GM18520 (cell line): ENCODE data around the gene TNKS1BP1.

Source experiments
- ATAC-seq: cut with Tn5 transposase; IDR thresholded peaks from one replicate; pipeline ENCODE4 v1.9.1; 2021; ENCODE audit not compliant: unreplicated experiment

The TNKS1BP1 gene

DNA sequence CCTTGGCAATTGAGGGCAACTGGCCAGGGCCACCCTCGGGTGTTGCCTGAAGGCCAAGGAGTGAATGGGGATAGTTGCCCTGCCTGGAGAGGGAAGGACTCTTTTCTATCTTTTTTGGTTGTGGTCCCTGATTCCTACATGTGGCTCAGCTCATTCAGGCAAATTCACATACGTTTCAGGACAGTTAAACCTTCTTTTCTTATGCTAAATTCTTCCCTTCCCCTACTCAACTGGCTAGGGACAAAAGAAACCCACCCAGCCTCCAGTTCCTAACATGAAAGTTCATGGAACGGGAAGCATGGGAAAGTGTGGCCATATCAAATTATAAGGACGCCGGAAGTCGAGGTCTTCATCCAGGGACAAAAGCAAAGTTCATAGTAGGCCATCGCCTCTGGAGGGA lies 61.4 kb downstream of the TNKS1BP1 start:
- no peak for ATAC-seq

GRCh38 chr11:57262157-57262556 lies 62.6 kb downstream of the TNKS1BP1 start:
- ATAC-seq = no peak

DNA sequence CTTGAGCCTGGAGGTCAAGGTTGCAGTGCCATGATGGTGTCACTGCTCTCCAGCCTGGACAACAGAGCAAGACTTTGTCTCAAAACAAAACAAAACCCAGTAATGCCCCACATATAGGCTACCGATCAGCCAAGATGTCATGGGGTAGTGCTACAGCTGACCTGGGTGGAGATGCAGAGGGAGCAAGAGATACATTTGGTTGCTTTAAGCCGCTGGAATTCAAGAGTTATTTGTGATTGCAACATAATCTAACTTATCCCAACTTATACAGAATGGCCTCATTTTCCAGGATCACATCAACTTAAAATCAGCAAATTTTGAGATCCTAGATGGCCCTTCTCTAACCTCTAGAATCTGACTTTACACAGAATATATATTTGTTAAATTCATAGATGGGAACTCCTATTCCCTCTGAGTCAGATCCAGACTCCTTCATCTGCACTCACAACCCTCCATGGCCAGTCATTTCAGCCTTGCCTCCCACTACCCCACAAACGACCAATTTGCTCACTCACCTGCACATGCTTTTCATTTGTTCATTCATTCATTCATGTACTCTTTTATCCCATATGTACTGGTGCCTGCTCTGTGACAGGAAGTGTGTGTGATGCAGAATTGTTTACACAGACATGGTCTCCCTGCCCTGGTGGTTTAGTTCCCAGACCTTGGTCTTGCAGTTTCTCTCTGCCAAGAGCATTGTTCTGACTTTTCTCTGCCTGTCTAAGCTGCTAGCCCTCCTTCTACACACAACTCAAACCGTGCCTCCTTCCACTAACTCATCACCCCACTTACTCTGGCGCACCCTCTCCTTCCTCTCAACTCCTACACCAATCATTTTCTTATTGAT lies 63.6 kb downstream of the TNKS1BP1 start:
- no peak for ATAC-seq

GRCh38 chr11:57256119-57256518 lies 68.6 kb downstream of the TNKS1BP1 start:
- no peak for ATAC-seq

GRCh38 chr11:57255618-57256017 lies 69.1 kb downstream of the TNKS1BP1 start:
- ATAC-seq = no peak

DNA sequence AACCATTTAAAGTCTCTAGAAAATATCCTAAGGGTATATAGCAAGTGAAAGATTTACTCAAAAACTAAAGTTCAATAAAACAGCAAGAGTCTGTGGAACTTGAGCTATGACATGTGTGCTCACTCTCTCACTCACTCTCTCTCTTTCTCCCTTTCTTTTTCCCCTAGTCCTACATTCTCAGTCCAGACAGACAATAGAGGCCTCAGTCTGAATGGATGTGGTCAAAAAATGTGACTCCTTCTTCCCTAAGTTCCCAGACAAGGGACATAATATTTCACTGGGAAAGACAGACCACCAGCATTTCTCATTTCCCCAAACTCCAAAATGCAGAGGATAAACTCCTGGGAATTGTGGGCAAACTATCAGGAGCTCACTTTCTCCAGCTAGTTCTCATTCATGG lies 70.1 kb downstream of the TNKS1BP1 start:
- ATAC-seq = no peak

- ATAC-seq = no peak
Observed at GRCh38 chr11:57251491-57252104, 73.2 kb downstream of the TNKS1BP1 start.

GRCh38 chr11:57251037-57251436 lies 73.7 kb downstream of the TNKS1BP1 start:
- no peak for ATAC-seq
